Fibroblast of skin of scalp (primary cell): ENCODE results near the gene NRCAM.
"Not testable (repeated sequence)": the region's sequence is repeated elsewhere in the genome, so short reads cannot be mapped to it uniquely, and the experiment has no call there.

ENCODE experiments used
- DNase-seq: peaks from one replicate; pipeline ENCODE4 v3.0.0-alpha.2; 2013

The NRCAM gene

DNA sequence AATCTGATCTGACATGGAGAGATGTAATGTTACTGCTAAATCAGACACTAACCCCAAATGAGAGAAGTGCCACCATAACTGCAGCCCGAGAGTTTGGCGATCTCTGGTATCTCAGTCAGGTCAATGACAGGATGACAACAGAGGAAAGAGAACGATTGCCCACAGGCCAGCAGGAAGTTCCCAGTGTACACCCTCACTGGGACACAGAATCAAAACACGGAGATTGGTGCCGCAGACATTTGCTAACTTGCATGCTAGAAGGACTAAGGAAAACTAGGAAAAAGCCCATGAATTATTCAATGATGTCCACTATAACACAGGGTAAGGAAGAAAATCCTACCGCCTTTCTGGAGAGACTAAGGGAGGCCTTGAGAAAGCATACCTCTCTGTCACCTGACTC, 115.8 kb downstream of the NRCAM start:
- not testable (repeated sequence) for DNase-seq

DNA sequence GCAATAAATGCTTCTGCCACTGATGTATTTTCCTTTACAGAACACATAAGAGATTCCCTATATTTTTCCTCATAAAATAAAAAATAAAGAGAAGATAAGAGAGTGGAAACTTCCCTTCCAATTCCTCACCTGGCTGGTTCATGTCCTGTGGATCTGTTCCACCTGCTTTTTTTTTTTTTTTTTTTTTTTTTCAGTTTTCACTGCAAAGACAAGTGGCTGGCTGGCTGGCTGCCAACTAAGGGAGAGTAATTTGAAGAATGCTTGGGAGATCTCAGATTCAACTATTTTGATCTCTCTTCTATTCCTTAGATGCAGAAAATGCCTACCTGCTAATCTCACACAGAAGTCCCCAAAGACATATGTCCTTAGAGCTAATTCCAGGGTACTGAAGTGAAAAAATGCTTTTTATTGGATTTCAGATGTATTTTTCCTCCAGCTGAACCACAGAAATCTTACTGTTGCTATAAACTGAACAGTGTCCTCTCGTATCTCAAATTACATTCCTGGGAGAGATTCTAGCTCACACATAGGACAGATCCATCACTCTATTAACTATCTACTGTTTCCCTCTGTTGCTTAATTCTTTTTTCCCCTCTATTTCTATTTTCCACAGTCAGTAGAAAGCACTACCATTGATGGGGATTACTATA, 120.8 kb downstream of the NRCAM start:
- peak; percentile 18 for DNase-seq

DNA sequence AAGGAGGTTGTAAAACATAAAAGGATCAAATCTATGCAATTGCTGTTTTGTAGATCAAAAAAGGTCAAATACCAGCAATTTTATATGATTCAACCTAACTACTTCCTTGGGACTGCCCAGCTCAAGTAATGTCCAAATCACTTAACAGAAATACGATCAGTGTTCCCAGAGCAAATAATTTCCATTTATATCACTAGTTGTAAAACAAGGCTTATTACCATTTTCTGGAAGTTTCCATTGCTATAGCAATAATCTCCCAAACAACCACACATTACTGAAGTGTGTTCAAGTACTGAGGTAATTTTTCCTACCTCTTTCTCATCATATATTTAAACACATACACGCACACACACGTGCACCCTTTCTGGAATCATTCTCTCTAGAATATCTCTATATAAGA, 123.3 kb downstream of the NRCAM start:
- DNase-seq, result no peak

DNA sequence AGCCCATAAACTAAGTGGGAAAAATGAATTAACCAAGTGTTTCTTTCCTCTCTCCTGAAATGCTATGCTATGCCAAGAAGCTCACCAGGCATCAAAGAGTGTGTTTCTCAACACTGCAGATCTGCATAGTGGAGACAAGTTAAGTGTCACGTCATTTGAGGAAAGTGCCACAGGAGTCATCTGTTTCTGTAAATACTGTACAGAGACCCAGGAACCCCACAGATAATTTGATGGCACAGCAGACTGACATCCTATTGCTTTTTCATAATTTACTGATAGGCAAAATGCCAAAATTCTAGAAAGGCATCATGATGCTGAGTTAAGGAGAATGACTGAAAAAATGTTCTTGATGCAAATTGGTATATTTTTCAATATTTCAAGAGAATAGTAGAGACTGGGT, 124.3 kb downstream of the NRCAM start:
- DNase-seq, result no peak

DNA sequence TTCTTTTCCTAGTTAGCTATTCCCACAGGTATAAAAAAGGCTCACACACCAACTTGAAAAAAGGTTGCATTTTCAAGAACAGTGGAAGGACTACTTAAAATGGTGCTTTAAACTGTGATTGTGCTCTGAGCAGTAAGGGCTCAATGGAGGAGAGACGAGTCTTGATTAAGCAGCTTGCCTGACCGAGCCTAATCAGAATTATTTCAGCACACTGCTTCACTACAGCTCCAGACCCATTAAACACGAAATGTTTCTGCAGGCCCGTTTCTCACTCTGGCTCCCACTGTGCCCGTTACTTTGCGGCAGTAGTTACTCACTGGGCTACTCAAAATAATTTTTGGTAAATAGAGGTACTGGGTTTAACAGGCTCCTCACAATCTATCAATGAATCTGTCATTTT, 126.0 kb downstream of the NRCAM start:
- DNase-seq, result no peak

DNA sequence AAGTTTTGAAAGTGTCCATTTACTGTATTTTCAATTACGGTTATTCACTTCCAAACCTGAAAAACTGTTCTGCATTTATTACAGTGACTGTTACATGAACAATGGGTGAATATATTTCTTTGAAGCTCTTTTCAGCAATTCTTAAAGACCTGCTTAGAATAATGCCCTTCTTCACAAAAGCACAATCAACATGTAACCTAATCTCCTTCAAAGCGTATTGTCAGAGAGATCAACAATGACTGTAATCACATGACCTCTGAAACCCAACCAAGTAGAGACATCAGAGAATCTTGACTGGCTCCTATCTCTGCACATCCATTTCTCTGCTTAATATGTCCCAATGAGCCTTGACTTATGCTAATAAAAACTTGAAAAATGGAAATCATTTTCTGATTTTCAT, 126.7 kb downstream of the NRCAM start:
- no peak for DNase-seq

DNA sequence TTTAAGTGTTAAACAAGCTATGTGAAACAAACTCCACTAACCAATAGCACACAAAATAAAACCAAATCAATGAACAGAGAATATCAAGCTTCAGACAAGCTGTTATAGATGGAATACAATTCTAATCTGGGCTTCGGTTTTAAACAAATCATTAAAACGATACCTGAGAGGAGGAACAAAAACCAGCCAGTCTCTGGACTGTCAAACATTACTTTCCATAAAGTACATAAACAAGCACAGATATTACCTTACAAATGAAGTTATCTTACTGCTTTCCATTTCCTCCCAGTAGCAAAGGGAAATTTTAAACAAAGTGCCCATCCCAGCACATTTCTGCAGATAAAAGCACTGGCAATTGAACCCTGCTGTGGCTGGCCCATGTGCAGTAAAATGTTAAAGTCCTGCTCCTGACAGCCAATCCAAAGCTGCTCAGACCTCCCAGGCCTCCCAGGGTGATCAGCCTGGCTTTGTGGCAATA, 128.0 kb downstream of the NRCAM start:
- DNase-seq, result no peak

DNA sequence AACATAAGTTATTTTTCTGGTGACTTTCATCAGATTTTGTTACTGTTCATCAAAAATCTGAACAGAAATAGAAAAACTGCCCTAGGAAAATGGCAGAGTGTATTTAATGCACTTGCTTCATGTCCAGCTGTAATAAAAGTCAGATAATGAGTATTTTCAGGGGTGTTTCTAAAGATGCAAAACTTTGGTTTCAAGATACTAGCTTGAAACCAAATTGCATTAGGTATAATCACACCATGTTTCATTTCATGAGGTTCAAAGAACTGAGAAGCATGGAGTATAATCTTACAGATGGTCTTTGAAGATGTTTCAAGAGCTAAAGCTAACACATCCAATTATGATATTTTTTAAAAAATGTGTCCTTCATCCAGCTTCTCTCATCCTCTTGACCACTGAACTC, 128.9 kb downstream of the NRCAM start:
- no peak for DNase-seq

DNA sequence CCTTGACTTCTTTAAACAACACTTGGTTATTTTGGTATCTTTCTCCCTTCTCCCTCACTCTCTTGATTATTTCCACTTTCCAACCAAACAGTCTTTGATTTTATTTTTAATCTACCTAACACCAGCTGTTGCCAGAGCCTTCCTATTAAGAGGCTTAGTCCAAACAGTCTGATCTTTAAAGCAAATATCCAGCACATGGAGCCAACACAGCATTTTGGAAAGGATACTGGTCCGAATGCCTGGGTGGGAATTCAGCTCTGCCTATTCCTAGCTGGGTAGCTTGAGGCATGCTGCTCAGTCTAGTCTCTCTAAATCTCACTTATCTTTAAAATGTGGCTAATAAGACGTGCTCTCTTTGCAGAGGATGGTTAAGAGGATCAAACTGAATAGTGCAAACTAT, 129.3 kb downstream of the NRCAM start:
- no peak for DNase-seq

DNA sequence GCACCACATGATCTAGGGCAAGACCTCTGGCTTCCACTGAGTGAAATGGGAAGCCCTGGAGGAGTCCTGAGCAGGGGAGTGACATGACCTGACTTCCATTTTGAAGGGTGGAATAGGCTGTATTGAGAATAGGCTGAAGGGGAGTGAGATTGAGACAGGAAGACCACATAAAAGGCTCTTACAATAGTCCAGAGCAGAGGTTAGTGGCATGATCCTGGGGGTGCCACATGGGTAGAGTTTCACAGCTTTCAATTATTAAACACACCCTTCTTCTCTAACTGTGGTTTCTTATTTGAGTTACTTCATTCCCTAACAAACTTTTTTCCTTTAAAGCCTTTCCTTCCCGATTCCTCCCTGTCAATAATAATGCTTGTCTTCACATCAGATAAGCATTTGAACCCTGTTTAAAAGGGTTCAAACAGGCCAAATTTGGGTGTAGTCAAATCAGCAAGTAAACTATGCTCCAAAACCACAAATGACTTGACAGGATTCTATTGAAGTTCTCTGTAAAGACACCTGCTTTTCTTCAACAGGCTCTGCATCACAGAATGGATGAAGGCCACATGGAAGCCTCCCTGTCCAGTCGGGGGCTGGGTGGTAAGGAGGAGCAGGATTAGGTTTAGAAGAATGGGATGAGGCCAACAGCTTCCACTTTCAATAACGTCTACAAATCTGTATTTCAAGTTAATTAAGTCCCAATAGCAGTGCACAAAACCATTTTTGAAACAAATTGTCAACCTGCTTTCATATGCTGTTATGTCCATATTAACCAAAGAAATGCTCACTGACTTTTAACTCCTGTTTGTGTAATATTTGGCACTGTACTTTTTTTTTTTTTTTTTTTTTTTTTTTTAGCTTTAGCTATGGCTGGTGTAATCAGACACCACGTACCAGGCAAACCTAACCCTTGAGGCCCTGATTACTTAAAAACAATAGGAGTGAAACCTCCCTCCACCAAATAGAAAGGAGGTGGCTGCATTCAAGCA, 131.9 kb downstream of the NRCAM start:
- DNase-seq, result no peak

DNA sequence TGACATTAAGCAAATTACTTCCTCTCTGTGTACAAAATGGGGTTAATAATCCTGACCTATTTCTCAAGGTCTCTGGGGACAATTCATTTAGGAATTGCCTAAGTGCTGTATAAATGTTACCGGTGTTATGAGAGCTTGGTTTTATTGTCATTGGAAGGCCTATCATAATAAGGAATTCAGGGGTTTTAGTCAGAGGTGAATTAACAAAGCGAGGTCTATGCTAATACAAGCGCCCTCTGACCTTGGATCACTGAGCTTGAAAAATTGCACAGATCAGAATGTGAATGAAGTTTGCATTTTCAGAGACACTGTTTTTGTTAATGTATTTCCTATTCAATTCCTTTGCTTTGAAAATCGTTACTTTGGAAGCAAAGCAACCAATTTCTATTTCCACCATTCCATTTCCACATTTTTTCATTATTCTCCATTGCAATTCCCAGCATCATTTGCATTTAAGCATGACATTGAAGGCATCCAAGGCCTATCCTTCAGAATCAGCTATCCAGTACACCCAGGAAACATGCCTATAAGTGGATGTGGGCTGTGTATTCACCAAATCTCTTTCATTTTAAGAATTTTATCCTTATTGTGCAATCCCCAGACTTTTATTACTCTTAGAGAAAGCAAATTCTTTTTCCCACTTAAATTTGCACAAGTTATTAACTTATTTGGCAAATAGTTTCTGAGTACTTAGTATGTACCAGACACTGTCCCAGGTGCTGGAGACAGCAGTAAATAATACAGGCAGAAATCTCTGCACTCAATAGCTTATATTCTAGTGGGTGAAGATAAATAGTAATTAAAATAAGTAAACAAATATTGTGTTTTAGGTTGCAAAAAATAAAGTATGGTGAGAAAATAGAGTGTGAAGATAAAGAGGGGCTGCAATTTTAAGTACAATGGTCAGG, 133.1 kb downstream of the NRCAM start:
- DNase-seq, result no peak

DNA sequence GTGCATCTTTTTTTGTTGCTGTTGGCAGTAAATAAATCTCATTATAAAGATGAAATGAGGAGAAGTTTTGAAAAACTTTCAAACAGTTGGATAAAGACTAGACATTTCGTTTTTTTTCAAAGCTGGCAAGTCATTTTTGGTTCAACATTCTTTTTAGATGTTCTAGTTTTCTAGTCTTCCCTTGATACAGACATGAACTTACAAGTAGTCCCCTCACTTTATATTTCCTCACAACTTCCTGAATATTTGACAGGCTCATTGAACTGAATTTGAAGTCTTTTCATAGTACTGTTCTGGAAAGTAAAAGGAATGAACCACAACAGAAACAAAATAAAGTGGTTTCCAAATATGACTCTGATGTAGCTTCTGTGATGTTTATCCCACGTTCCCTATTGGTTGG, 134.2 kb downstream of the NRCAM start:
- no peak for DNase-seq

DNA sequence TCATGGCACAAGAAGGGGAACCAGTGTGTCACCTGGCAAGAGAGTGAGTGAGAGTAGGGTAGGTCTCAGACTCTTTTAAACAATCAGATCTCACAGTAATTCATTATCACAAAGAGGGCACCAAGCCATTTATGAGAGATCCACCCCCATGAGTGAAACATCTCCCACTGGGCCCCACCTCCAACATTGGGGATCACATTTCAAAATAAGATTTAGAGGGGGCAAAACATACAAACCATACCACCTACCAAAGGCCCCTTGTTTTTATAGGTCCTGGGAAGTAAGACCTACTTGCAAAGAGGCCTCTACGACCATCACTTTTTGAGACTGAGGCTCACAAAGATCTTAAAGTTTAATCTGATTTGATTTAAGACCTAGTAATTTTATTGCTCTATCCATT, 134.9 kb downstream of the NRCAM start:
- DNase-seq, result no peak

DNA sequence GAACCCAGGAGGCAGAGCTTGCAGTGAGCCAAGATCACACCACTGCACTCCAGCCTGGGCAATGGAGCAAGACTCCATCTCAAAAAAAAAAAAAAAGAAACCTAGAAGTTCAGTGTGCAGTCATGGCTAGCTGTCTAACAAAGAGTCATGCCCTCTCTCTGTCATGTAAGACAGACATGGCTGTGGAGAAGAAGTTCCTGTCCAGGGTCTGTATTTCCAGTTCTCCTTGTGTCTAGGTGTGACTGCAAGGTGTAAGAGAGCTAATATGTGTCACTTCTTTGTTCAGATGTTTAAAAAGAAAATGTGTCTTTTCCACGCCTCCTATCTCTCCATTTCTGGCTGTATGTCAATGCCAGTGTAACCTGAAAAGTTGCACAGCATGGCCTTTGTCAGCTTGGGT, 139.5 kb downstream of the NRCAM start:
- DNase-seq, result no peak

DNA sequence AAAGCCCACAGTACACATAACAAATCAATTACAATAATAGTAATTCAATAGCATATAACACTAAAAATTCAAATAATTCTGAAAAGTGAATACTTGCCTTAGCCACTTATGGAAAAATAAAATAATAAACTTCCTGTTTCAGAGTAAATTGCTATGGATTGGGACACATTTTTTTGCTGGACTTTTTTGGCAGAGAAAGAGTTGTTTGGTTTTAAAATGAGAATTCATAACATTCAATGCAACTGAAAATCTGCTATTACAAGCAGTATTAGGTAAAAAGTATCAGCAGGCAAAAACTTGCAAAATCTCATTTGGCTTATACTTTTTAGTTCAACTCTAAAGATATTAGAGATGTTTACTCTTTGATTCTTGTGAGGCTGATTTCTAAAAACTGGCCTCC, 141.7 kb downstream of the NRCAM start:
- DNase-seq, result no peak

DNA sequence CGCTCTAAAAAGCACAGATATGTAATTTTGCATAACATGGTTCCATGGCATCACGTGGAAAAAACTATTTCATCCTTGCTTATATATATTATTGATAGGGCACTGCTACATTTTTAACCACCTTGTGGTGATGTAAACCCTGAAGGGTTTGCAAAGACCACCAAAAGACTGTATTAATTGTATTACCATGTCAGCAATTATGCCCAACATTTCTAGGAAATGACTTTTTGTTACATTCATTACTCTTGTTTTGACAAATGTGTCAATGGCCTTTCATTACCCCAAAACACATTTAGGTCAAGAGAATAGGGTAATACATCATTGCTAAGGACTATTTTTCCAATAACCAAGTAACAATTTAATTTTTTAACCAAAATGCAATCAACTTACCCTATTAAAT, 142.2 kb downstream of the NRCAM start:
- DNase-seq, result no peak

DNA sequence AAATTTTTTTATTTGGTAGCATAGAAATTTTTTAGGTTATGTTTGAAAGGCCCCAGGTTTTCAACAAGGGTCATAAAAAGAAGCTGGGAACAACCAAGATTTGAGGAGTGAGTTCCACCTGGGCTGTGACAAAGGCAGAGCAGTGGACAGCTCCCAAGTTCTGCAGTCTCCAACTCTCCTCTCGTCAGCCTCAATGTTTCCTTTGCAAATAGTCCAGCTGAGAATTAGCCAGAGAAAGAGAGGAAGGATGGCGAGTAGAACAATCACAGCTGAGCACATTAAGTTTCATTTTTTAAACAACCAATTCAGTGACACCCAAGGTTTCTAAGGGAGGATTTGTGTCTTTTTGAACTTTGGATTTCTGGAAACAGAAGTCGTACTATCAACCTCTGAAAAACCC, 143.2 kb downstream of the NRCAM start:
- DNase-seq, result no peak

DNA sequence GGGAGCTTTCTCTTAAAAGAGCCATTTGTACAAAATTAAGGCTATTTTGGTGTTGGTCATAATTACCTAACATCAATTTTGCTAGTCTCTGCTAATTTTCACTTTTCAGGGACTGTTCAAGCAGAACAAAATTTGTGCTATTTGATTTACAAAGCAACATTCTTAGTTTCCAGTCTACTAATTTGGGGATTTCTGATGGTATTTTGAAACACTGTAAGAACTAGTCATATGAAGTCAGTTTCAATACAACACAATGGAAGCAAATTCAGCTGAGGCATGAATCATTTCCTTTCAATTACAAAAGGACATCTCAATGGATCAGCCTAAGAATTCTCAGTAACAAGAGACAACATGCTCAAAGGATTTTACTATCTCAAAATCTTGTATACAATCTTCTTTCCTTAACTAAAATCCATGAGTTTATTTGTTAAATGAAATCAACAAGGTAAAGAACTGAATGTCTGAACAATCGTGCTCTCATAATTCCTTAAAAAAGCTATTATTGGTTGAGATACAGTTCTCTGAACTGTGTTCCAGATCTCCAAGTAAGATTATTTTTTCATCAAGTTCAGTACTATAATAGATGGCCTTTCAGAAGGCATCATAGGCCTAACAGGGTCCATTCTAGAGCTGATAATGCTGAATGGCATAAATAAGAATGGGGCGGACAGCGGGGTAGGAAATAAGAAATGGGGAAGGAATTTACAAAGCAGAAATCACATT, 144.6 kb downstream of the NRCAM start:
- DNase-seq, result peak; percentile 50

DNA sequence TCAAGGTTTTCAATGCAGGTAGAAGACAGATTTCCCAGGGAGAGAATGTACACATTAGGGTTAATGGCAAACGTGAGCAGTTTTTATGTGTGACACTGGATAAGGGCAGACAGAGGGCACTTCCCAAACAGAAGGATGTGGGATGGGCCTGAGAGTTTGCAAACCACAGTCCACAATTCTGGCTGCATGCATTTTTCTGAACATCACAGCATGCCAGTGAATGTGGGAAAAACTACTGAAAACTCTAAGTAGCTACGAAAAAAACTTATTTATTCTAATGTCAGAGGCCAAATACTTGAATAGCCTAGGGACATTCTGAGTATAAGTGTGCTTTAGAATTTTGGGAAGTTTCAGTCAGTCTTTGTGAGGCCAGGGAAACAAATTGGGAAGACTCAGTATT, 145.9 kb downstream of the NRCAM start:
- DNase-seq, result peak; percentile 65

DNA sequence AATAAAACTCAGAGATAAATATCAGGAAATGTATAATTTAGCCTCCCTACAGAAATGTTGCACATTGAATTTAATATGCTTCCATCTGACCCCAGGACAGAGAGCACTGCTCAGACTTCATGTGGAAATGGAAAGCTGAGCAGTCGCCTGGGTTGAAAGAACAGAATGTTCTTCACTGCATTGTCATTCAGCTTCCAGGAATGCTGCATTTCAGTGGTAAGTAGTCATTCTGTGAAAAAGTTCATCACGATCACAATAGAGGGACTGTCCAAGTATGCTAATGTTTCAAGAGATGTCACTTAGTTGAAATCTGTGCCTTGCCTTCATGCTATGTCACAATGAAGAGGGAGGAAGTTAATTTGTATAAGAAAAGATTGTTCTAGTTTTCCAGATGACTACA, 147.3 kb downstream of the NRCAM start:
- peak; percentile 51 for DNase-seq

DNA sequence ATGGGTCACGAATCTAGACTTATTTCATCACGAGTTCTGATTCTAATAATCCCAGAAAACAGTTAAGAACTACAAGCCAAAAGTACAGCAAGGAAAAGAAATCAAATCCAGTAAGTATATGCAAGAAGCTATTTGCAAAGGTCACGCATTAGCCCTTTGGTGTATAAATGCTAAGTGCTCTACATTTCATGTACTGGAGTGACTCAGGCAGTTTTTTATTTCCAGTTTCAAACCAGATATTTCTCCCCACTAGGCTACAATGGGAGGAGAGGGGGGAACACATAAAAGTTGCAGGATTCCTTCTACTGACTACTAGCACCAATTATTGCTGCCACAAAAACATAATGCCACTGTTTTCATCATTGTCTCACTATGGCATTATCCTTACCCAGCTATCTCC, 148.0 kb downstream of the NRCAM start:
- DNase-seq, result no peak

DNA sequence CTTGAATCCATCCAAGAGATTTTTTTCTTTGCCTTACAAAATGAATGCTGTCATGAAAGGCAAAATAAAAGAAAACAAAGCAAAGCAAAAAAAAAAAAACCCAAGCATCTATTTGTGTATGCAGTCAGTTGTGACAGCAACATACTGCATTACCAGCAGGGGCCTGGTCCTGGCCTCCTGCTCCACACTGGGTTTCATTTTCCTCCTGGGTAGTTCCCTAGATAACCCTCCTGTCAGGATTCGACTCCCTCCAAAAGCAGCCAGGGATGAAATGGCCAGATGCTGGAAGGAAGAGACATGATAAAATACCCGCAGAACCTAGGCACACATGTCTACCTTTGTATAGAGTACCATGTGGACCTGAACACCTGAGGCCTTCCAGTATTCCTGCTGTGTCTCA, 148.6 kb downstream of the NRCAM start:
- no peak for DNase-seq
